ENCODE data around the gene PIGT.

- TF ChIP-seq USF2 (IDR thresholded peaks at IDR 0.05) (no peak), JUN (IDR thresholded peaks at IDR 0.05) (no peak), SREBF2 (IDR thresholded peaks at IDR 0.05) (no peak), BHLHE40 (IDR thresholded peaks at IDR 0.05; ENCODE audit: low read depth, low read length) (no peak), EP300 (IDR thresholded peaks at IDR 0.05) (no peak), CTCF (IDR thresholded peaks at IDR 0.05) (no peak), RAD21 (conservative IDR thresholded peaks at IDR 0.05 in 1 of 2, IDR thresholded peaks at IDR 0.05 in 1 of 2) (no peak), CHD2 (IDR thresholded peaks at IDR 0.05; ENCODE audit: low read length, partially characterized antibody) (no peak), RFX5 (IDR thresholded peaks at IDR 0.05) (no peak), MYC (IDR thresholded peaks at IDR 0.05; ENCODE audit: borderline replicate concordance, low read length) (no peak), POLR2A (IDR thresholded peaks at IDR 0.05; ENCODE audit: low read length) (no peak), CEBPB (IDR thresholded peaks at IDR 0.05) (no peak), MAX (IDR thresholded peaks at IDR 0.05) (no peak), FOSL2 (IDR thresholded peaks at IDR 0.05) (no peak), FOSL2 (CRISPR knock-in tag; IDR thresholded peaks at IDR 0.05) (no peak)
Observed at GRCh38 chr20:45459606-45460005, 43.7 kb downstream of the PIGT start.

All from A549 (cell line).